GM12801 (cell line): ENCODE measurements around the gene CYREN.
A peak's percentile ranks its signal among the peaks of the same experiment; 100 is the strongest.

ENCODE experiments used
- CTCF ChIP-seq: IDR thresholded peaks from one replicate; pipeline ENCODE4 v1.5.1; 2011; ENCODE audit warnings: control low read depth; ENCODE audit not compliant: insufficient read length; ENCODE audit errors: extremely low read depth

The CYREN gene

GRCh38 chr7:135169141-135169963 is 1.2 kb downstream of the CYREN start:
- peak; percentile 47 for TF ChIP-seq CTCF

DNA sequence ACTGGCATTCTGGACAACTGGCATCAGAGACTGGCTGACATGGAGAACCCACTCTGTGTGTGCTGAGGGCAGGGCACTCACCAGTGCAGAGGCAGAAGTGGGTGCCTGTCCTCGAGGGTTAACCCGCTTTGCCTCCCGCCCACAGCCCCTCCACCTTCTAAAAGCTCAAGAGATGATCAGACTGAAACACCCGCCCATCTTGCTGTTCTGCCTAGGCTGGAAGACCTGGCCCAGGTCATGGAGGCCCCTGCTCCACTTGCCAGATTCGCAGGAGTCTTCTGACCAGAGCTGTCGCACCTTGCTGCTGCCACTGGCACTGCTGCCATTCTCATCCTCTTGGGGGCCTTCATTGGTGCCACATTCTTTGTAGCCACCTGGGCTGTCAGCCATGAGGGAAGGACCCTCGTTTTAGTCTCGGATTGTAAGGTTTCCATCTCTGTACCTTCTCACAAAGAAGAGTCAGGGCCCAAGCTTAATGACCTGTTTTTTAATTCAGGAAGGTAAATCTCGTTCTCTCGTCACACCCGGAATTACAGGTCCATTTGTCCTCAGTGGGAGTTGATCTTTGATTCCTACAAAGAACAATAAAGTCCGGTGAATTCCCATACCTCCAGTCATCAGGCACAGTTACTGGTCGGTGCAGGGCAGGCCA is 1.9 kb downstream of the CYREN start:
- no peak for TF ChIP-seq CTCF

DNA sequence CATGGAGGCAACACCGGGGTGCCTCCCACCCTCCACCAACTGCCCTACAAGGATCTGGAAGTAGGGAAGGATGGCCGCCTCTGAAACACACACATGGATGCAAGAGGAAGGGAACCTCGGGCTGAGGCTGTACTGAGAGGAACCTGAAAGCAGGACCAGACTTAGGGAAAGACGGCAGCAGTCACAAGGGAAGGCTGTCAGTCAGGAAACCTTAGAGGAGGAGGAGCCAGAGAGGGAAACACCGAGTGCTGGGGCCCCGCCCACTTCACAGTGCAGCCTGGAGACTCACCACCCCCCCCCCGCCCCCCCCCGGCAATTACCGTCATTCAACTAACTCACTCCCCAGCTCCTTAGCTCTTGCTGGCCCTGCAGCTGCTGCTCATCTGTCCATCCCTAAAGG is 2.5 kb downstream of the CYREN start:
- TF ChIP-seq CTCF: no peak

GRCh38 chr7:135167365-135167917 is 3.1 kb downstream of the CYREN start:
- TF ChIP-seq CTCF: no peak

DNA sequence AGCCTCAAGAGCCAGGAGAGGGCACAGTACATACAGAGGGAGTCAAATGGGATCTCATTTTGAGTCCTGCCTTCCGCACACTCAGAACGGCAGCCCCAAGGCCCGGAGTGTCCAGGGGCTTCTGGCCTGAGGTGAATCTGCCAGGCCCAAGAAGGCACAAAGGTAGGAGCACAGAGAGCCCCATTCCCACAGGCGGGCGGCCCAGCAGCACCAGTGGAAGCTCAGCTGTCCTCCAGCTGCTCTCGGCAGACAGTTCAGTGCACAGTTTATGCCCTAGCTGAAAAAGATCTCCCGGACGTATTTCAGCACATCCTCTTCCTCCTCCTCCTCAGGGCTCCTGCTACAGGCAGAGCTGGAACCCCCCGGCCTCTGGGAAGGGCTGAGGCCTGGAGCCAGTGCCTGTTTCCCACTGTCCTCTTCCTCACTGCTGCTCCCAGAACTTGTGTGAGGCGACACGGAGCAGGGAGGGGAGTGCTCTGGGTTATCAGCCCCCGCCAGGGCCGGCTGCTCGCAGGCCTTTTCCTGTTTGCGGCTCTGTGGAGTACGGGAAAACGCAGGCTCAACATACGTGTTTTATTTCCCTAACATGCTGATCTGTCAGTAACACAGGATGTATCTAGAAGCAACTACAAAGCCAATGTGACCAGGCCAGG is 4.0 kb downstream of the CYREN start:
- TF ChIP-seq CTCF: no peak

- no peak for TF ChIP-seq CTCF
These were observed 4.6 kb downstream of the CYREN start for GRCh38 chr7:135165862-135166261.
